Measurements from ENCODE around the gene PRR5L.
"Not testable (repeated sequence)": the region's sequence is repeated elsewhere in the genome, so short reads cannot be mapped to it uniquely, and the experiment has no call there.

PRR5L gene

GRCh38 chr11:36469881-36470802 lies 174.1 kb downstream of the PRR5L start:
- no peak for DNase-seq

- DNase-seq = no peak
These were observed 175.5 kb downstream of the PRR5L start for GRCh38 chr11:36471577-36471976.

GRCh38 chr11:36475192-36475591 lies 179.1 kb downstream of the PRR5L start:
- no peak for DNase-seq

- no peak for DNase-seq
These were observed 182.7 kb downstream of the PRR5L start for GRCh38 chr11:36478700-36479329.

GRCh38 chr11:36480833-36481232 lies 184.7 kb downstream of the PRR5L start:
- no peak for DNase-seq

GRCh38 chr11:36483042-36483441 lies 187.0 kb downstream of the PRR5L start:
- DNase-seq = not testable (repeated sequence)

GRCh38 chr11:36485298-36486002 lies 189.4 kb downstream of the PRR5L start:
- no peak for DNase-seq

- no peak for DNase-seq
These were observed 191.5 kb downstream of the PRR5L start for GRCh38 chr11:36487619-36488018.

- no peak for DNase-seq
These were observed 192.0 kb downstream of the PRR5L start for GRCh38 chr11:36488096-36488495.

- no peak for DNase-seq
These were observed 194.1 kb downstream of the PRR5L start for GRCh38 chr11:36490026-36490806.

- no peak for DNase-seq
These were observed 196.7 kb downstream of the PRR5L start for GRCh38 chr11:36492724-36493304.

GRCh38 chr11:36493332-36493731 lies 197.2 kb downstream of the PRR5L start:
- no peak for DNase-seq

GRCh38 chr11:36498721-36499120 lies 202.6 kb downstream of the PRR5L start:
- DNase-seq = no peak

GRCh38 chr11:36499315-36499714 lies 203.2 kb downstream of the PRR5L start:
- no peak for DNase-seq

- DNase-seq = peak; percentile 60
These were observed 204.2 kb downstream of the PRR5L start for GRCh38 chr11:36500315-36500721.

- DNase-seq = no peak
These were observed 205.1 kb downstream of the PRR5L start for GRCh38 chr11:36501236-36501635.

GRCh38 chr11:36507824-36508489 lies 211.9 kb downstream of the PRR5L start:
- no peak for DNase-seq

- DNase-seq = no peak
These were observed 212.7 kb downstream of the PRR5L start for GRCh38 chr11:36508743-36509142.

GRCh38 chr11:36509201-36509639 lies 213.1 kb downstream of the PRR5L start:
- peak; percentile 39 for DNase-seq

GRCh38 chr11:36509694-36510593 lies 213.9 kb downstream of the PRR5L start, which contains the start of gene TRAF6:
Gene TRAF6, minus strand, starts transcription at chr11:36510272. Its CDS starts 8,757 bp downstream, at chr11:36501515.
- peak; percentile 77 for DNase-seq

- DNase-seq = no peak
These were observed 214.5 kb downstream of the PRR5L start for GRCh38 chr11:36510594-36510942.
